Stomach (tissue), 9 donors: Measurements from ENCODE around the gene ACSL5. TPM values are rescaled to one million over a fixed set of nuclear protein-coding genes. Genes with fewer than 3 reads are reported as not detected.
A peak's percentile ranks its signal among the peaks of the same experiment; 100 is the strongest.

Source experiments
- DNase-seq, 2 donors: peaks; one replicate each; pipeline versions ENCODE4 v3.0.0 to v3.0.0-alpha.2; 2013 to 2019
- H3K27ac ChIP-seq, 5 donors: fragments of 200-600 bp in 4 of 5; sonication (generic) in 4 of 5; one replicate each; pipeline ENCODE4 v1.5.1; 2013 to 2019; ENCODE audit warnings: mild to moderate bottlenecking in 1 of 5, moderate library complexity in 1 of 5
- H3K27me3 ChIP-seq, 3 donors: fragments of 200-600 bp; sonication (generic); one replicate each; pipeline ENCODE4 v1.5.1; 2017 to 2019; ENCODE audit warnings: mixed run types in 1 of 3
- H3K36me3 ChIP-seq, 4 donors: fragments of 200-600 bp; sonication (generic); 1 replicate in 3 of 4; 2 replicates in 1 of 4; pipeline ENCODE4 v1.5.1; 2016 to 2019
- H3K4me1 ChIP-seq, 4 donors: fragments of 200-600 bp; sonication (generic); one replicate each; pipeline ENCODE4 v1.5.1; 2016 to 2019
- H3K4me3 ChIP-seq, 4 donors: fragments of 200-600 bp; sonication (generic) in 3 of 4; one replicate each; pipeline ENCODE4 v1.5.1; 2016 to 2019; ENCODE audit warnings: mild to moderate bottlenecking in 1 of 4
- H3K9me3 ChIP-seq, 4 donors: fragments of 200-600 bp; sonication (generic); one replicate each; pipeline ENCODE4 v1.5.1; 2016 to 2019
- EP300 ChIP-seq: sonication (generic); formaldehyde crosslinking; IDR thresholded peaks from one replicate; pipeline ENCODE4 v1.6.1; 2017; ENCODE audit warnings: antibody characterized with exemption
- POLR2A ChIP-seq, 4 donors: fragments of 450-650 bp; IDR thresholded peaks; one replicate each; pipeline ENCODE4 v1.6.1; 2016; ENCODE audit warnings: antibody characterized with exemption in 4 of 4, control low read depth in 2 of 4, mild to moderate bottlenecking in 1 of 4, moderate library complexity in 1 of 4
- POLR2AphosphoS5 ChIP-seq, 3 donors: sonication (generic); formaldehyde crosslinking; IDR thresholded peaks; one replicate each; pipeline ENCODE4 v1.6.1; 2016; ENCODE audit warnings: antibody characterized with exemption in 3 of 3
- WGBS, 5 donors: extraction: QIAGEN DNeasy Blood & Tissue Kit in 3 of 5; methylation state at CpG; one replicate each; pipeline versions ENCODE4 v1.1.5 to v1.1.7; 2013 to 2018; 5-methylcytosine and 5-hydroxymethylcytosine counted together
- intact Hi-C: fragments of 100-400 bp; cut with DNase I; formaldehyde crosslinking; loops from one replicate; pipeline ENCODE4 v1.15.1; 2023; ENCODE audit warnings: low total_unique reads
- polyA plus RNA-seq, 3 donors: library from polyadenylated mRNA; stranded (reverse); fragments of 200-250 nt; gene quantifications; one replicate each; pipeline ENCODE4 v1.2.3, GENCODE V29; 2013
- total RNA-seq, 5 donors: library from RNA; depleted of rRNA; stranded (reverse); fragments of >200 nt; gene quantifications; one replicate each; pipeline versions ENCODE4 v1.1.0 to v1.2.3, GENCODE V29; 2014 to 2016
- TF ChIP-seq, protein P1 (sequence below), 7 experiments: fragments of 450-650 bp in 4 of 7; fragments of 200-600 bp in 3 of 7; sonication (generic) in 3 of 7; IDR thresholded peaks; one replicate each; pipeline ENCODE4 v1.5.1; 2016 to 2019; ENCODE audit warnings: antibody characterized with exemption in 7 of 7, control low read depth in 2 of 7, mild to moderate bottlenecking in 1 of 7
- donor health status: healthy with polysubstance abuse.
- donor health status: Bipolar disorder and iron deficiency.
- donor health status: healthy.

Gene ACSL5
- total and polyA plus RNA-seq, 8 donors, result 4.9 to 144 (median 16.6) TPM

DNA sequence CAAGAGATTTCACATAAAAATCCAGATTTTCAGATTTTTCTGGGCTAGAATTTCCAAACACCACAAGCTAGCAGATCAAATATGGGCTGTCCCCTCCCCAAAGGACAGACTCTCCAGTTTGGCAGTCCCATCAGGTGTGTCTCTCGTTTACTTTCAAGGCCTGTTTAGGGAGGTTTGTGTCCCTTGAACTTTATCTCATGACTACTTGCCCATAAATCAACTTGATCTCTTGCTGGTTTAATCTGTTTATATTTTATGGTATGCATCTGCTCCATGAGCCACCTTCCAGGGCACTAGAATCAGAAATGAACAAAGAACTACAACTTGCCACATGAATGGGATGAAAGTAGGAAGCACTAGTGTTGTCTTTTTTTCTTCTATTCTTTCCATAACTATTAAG, 67.6 kb downstream of the ACSL5 start:
- Histone ChIP-seq H3K4me1 (peaks cover 6 to 31% (median 20%) of the 10 kb centered on the region in 4 donors), H3K27me3 (no peaks in the 10 kb centered on the region), H3K36me3 (peaks cover 32 to 89% (median 84%) of the 10 kb centered on the region in 4 donors), H3K9me3 (no peaks in the 10 kb centered on the region), H3K27ac (no peak overlapping the region), H3K4me3 (no peak overlapping the region)
- DNase-seq, result no peak
- no peak for TF ChIP-seq POLR2AphosphoS5 (IDR thresholded peaks at IDR 0.05)
- no peak for TF ChIP-seq EP300
- intact Hi-C loops, result no loop called here
- WGBS, 5 donors, result 54 to 75% (median 69%) methylated on average over 1 of the region's 1 CpG

DNA sequence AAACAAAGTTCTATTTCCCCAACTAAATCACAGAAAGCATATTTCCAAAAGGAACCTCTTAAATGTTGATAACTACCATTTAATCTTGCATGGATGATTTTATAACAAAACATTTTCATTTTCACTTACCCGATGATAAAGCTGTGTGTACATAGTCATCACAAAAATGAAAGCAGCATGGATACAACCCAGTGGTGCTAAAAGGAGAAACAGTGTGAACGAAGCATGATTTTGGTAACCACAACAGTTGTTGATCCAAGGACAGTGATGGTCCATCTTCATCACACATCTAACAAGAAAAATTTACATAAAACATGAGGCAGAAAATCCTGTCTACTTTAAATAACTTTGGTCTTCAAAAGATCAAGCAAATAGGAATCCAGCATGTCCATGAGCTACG, 68.1 kb downstream of the ACSL5 start:
- 34 to 61% (median 49%) methylated on average over 3 of the region's 3 CpGs for WGBS, 5 donors
- no peak for TF ChIP-seq POLR2A (IDR thresholded peaks at IDR 0.05)
- no peak for TF ChIP-seq EP300
- TF ChIP-seq, protein P1, sequence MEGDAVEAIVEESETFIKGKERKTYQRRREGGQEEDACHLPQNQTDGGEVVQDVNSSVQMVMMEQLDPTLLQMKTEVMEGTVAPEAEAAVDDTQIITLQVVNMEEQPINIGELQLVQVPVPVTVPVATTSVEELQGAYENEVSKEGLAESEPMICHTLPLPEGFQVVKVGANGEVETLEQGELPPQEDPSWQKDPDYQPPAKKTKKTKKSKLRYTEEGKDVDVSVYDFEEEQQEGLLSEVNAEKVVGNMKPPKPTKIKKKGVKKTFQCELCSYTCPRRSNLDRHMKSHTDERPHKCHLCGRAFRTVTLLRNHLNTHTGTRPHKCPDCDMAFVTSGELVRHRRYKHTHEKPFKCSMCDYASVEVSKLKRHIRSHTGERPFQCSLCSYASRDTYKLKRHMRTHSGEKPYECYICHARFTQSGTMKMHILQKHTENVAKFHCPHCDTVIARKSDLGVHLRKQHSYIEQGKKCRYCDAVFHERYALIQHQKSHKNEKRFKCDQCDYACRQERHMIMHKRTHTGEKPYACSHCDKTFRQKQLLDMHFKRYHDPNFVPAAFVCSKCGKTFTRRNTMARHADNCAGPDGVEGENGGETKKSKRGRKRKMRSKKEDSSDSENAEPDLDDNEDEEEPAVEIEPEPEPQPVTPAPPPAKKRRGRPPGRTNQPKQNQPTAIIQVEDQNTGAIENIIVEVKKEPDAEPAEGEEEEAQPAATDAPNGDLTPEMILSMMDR (IDR thresholded peaks at IDR 0.05), result no peak
- TF ChIP-seq POLR2AphosphoS5 (IDR thresholded peaks at IDR 0.05), result no peak
- H3K4me1 ChIP-seq, result peaks cover 6 to 31% (median 20%) of the 10 kb centered on the region in 4 donors
- no peak overlapping the region for H3K27ac ChIP-seq
- peaks cover 29 to 83% (median 78%) of the 10 kb centered on the region in 4 donors for H3K36me3 ChIP-seq
- intact Hi-C loops, result no loop called here
- DNase-seq, result no peak
- H3K27me3 ChIP-seq, result no peaks in the 10 kb centered on the region
- no peak overlapping the region for H3K4me3 ChIP-seq
- H3K9me3 ChIP-seq, result no peaks in the 10 kb centered on the region

DNA sequence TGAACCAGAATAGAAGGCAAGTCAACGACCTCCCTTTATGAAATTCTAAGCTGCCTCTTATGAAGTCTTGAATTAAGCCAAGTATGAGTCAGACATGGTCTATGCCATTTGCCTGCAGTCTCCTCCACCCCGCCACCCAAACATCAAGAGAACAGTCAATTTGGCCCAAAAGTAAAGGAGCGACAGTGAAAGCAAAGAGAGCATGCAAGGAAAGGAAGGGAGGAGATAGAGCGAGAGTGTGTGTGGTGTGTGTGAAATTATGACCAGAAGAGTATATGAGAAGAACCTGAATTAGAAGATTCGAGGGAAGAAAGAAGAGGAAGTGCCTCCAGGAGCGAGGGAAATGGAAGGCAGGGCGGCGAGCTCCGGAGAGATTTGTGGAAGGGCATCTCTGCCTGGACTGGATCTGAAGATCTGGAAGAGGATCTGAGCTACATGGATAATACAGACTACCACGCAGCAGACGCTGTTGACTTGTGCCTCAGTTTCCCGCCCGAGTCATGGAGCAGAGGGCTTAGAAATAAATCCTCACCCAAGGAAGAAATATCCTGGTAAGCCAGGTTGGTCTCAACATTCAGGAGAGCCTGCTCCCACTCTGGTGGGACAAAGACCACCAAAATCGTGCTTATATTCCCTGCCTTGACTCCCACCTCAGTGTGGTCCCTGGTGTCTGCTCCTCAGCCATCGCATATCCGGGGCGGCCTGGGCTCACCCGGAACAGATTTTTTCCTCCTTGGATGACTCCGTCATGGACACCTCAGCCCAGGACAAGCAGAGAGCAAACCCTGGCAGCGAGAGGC, 72.3 kb downstream of the ACSL5 start:
- DNase-seq, result peak in 1 of 2 donors; percentile 23
- 2 to 4% (median 3%) methylated on average over 19 to 20 of the region's 20 CpGs for WGBS, 5 donors

DNA sequence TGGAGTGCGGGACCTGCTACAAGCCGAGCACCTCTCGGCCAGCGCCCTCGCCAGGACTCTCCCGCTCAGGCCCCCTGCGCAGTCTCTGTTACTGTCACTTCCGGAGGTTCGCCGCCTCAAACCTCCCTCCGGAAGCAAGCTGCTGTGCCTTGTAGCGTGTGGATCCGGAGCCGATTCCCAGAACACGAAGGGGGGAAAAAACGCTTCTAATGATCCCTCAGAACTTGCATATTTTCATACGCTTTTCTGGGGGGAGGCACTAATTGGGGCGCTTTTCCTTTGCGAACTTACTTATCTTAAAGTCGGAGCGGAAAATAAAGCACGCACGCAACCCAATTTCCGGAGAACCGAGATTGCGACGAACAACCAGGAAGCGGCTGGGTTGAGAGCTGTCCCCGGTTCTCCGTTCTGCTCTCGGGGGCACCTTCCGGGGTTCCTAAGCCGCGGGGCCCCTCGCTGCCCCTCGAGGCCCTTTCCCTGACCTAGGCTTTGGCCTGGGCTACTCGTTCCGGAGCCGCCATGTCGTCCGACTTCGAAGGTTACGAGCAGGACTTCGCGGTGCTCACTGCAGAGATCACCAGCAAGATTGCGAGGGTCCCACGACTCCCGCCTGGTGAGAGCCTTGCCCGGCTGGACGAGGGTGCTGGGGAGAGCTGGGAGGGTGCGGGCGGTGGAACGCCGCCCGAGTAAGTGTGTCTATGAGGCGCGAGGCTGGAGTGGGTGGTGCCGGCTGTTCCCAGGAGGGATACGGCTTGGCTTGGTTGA, 73.1 kb downstream of the ACSL5 start, which contains the start of the genes VTI1A and ZDHHC6:
VTI1A (plus strand) TSS at position 361 of the 765 bp plus-strand sequence; CDS start at position 520, 159 bp downstream.
ZDHHC6 (minus strand) TSS at position 60 of the 765 bp plus-strand sequence. CDS start 1,478 bp downstream, outside the sequence.
- Histone ChIP-seq H3K4me1 (peaks cover 16 to 55% (median 39%) of the 10 kb centered on the region in 4 donors), H3K9me3 (no peaks in the 10 kb centered on the region), H3K27me3 (no peaks in the 10 kb centered on the region), H3K36me3 (peaks cover 0 to 41% (median 35%) of the 10 kb centered on the region in 4 donors), H3K27ac (peak within 1 kb of the TSS; percentile 82 to 91 (median 88)), H3K4me3 (peak within 1 kb of the TSS; percentile 82 to 97 (median 92))
- 0 to 1% (median 0%) methylated on average over 35 to 59 of the region's 59 CpGs for WGBS, 5 donors
- TF ChIP-seq POLR2A (IDR thresholded peaks at IDR 0.05) (peak in 1 of 4 donors; percentile 21), EP300 (no peak), POLR2AphosphoS5 (IDR thresholded peaks at IDR 0.05) (peak in 2 of 3 donors; percentile 70 to 75)
- TF ChIP-seq, protein P1 (IDR thresholded peaks at IDR 0.05), result peak in 2 of 7 experiments; percentile 15 to 45
- intact Hi-C loops, result no loop called here
- DNase-seq, result peak; percentile 85 to 94

More for the DNA sequence above, 72.3 kb downstream of the ACSL5 start:
- peaks cover 16 to 55% (median 39%) of the 10 kb centered on the region in 4 donors for H3K4me1 ChIP-seq
- H3K27ac ChIP-seq, result peak overlapping the region; percentile 82 to 91 (median 88)
- peaks cover 0 to 48% (median 43%) of the 10 kb centered on the region in 4 donors for H3K36me3 ChIP-seq
- intact Hi-C loops, result no loop called here
- H3K4me3 ChIP-seq, result peak overlapping the region; percentile 82 to 97 (median 92)
- no peaks in the 10 kb centered on the region for H3K9me3 ChIP-seq
- H3K27me3 ChIP-seq, result no peaks in the 10 kb centered on the region
- TF ChIP-seq EP300 (no peak), POLR2AphosphoS5 (IDR thresholded peaks at IDR 0.05) (no peak), POLR2A (IDR thresholded peaks at IDR 0.05) (no peak)
- TF ChIP-seq, protein P1 (IDR thresholded peaks at IDR 0.05), result no peak
